ENCODE measurements around the gene ZNF669.

The ZNF669 gene

DNA sequence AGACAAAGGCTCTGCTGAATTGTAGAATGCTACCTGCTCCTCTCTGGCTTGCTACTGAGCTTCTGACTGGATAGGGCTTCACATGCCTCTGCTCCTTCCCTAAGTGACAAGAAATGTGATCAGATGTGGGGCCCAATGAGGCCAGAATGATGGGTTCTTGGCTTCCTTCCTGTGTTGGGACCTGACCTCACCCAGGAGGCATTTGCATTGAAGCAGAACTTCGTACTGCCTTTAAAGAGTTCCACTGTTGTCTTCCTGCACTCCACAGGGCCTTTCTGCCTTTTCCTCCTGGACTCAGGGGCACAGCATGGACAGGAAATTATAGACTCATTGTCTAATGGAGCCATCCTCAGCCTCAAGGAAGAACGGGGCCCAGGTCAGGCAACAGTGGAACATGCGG lies 39.9 kb downstream of the ZNF669 start:
- no peaks in the 10 kb centered on the region for H3F3A ChIP-seq (ENCODE audit: insufficient read depth, low read length)
- H3K27ac ChIP-seq (ENCODE audit: low read length): no peak overlapping the region
- H2AFZ ChIP-seq (ENCODE audit: low read length): no peak overlapping the region
- H3K9ac ChIP-seq (ENCODE audit: low read length): no peak overlapping the region
- H3K9me2 ChIP-seq (replicated peaks; ENCODE audit: insufficient read depth, low read length): no peaks in the 10 kb centered on the region
- H4K20me1 ChIP-seq (ENCODE audit: insufficient read depth, low read length): no peaks in the 10 kb centered on the region
- TF ChIP-seq, protein P1, sequence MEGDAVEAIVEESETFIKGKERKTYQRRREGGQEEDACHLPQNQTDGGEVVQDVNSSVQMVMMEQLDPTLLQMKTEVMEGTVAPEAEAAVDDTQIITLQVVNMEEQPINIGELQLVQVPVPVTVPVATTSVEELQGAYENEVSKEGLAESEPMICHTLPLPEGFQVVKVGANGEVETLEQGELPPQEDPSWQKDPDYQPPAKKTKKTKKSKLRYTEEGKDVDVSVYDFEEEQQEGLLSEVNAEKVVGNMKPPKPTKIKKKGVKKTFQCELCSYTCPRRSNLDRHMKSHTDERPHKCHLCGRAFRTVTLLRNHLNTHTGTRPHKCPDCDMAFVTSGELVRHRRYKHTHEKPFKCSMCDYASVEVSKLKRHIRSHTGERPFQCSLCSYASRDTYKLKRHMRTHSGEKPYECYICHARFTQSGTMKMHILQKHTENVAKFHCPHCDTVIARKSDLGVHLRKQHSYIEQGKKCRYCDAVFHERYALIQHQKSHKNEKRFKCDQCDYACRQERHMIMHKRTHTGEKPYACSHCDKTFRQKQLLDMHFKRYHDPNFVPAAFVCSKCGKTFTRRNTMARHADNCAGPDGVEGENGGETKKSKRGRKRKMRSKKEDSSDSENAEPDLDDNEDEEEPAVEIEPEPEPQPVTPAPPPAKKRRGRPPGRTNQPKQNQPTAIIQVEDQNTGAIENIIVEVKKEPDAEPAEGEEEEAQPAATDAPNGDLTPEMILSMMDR (IDR thresholded peaks at IDR 0.05; ENCODE audit: low read length): no peak
- TF ChIP-seq EZH2 (optimal IDR thresholded peaks at IDR 0.05; ENCODE audit: low read depth, low read length) (no peak), EZH2phosphoT487 (IDR thresholded peaks at IDR 0.05; ENCODE audit: low read length) (no peak)
- H3K4me2 ChIP-seq (ENCODE audit: low read depth, low read length): no peak overlapping the region
- no peak for DNase-seq
- H3K4me1 ChIP-seq (ENCODE audit: low read length): no peaks in the 10 kb centered on the region
- no peaks in the 10 kb centered on the region for H3K27me3 ChIP-seq (replicated peaks; ENCODE audit: insufficient read depth, low read length)
- H3K4me3 ChIP-seq (ENCODE audit: low read length): no peak overlapping the region
- peaks cover 39% of the 10 kb centered on the region for H3K79me2 ChIP-seq (ENCODE audit: low read length)
- no peaks in the 10 kb centered on the region for H3K36me3 ChIP-seq (replicated peaks; ENCODE audit: insufficient read depth, low read length)
- H3K9me3 ChIP-seq (replicated peaks; ENCODE audit: insufficient read depth, low read length): no peaks in the 10 kb centered on the region

DNA sequence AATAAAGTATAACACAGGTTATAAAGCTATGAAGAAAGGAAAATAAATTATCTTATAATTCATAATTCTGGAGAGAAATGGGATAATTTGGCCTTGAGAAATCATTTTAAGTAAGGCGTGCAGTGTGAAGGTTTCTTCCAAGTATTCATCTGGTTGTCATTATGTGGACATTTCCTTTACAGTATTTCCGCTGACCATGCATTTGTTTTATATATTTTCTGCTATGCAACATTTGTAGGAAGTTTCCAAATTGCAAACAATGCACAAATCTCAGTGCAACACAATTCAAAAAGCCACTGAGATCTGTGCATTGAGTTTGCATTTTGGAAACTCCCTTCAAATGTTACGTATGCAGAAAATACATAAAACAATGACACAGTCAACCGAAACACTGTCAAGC lies 43.4 kb downstream of the ZNF669 start:
- Histone ChIP-seq H3K79me2 (ENCODE audit: low read length) (peaks cover 36% of the 10 kb centered on the region), H3F3A (ENCODE audit: insufficient read depth, low read length) (no peaks in the 10 kb centered on the region), H3K4me3 (ENCODE audit: low read length) (no peak overlapping the region), H3K9me2 (replicated peaks; ENCODE audit: insufficient read depth, low read length) (no peaks in the 10 kb centered on the region), H3K4me1 (ENCODE audit: low read length) (no peaks in the 10 kb centered on the region), H2AFZ (ENCODE audit: low read length) (no peak overlapping the region), H3K27ac (ENCODE audit: low read length) (no peak overlapping the region), H3K9ac (ENCODE audit: low read length) (no peak overlapping the region), H3K27me3 (replicated peaks; ENCODE audit: insufficient read depth, low read length) (no peaks in the 10 kb centered on the region), H3K9me3 (replicated peaks; ENCODE audit: insufficient read depth, low read length) (no peaks in the 10 kb centered on the region), H3K36me3 (replicated peaks; ENCODE audit: insufficient read depth, low read length) (no peaks in the 10 kb centered on the region), H4K20me1 (ENCODE audit: insufficient read depth, low read length) (no peaks in the 10 kb centered on the region), H3K4me2 (ENCODE audit: low read depth, low read length) (no peak overlapping the region)
- TF ChIP-seq EZH2 (optimal IDR thresholded peaks at IDR 0.05; ENCODE audit: low read depth, low read length): no peak
- TF ChIP-seq EZH2phosphoT487 (IDR thresholded peaks at IDR 0.05; ENCODE audit: low read length): no peak
- TF ChIP-seq, protein P1 (IDR thresholded peaks at IDR 0.05; ENCODE audit: low read length): no peak
- DNase-seq: no peak

DNA sequence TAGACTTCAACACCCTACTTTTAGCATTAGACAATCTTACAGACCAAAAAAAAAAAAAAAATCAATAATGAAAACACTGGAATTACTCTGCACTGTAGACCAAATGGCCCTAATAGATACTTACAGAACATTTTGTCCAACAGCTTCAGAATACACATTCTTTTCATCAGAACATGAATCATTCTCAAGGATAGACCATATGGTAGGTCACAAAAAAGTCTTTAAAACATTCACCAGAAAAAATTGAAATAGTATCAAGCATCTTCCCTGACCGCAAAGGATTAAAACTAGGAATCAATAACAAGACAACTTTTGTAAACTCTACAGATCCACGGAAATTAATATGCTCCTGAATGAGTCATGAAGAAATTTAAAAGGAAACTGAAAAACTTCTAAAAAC lies 48.1 kb downstream of the ZNF669 start:
- Histone ChIP-seq H3K27ac (ENCODE audit: low read length) (no peak overlapping the region), H3K4me2 (ENCODE audit: low read depth, low read length) (no peak overlapping the region), H3K79me2 (ENCODE audit: low read length) (peaks cover 33% of the 10 kb centered on the region), H2AFZ (ENCODE audit: low read length) (no peak overlapping the region), H3K9ac (ENCODE audit: low read length) (no peak overlapping the region), H4K20me1 (ENCODE audit: insufficient read depth, low read length) (no peaks in the 10 kb centered on the region), H3K27me3 (replicated peaks; ENCODE audit: insufficient read depth, low read length) (no peaks in the 10 kb centered on the region), H3F3A (ENCODE audit: insufficient read depth, low read length) (no peaks in the 10 kb centered on the region), H3K4me1 (ENCODE audit: low read length) (no peaks in the 10 kb centered on the region), H3K36me3 (replicated peaks; ENCODE audit: insufficient read depth, low read length) (no peaks in the 10 kb centered on the region), H3K9me3 (replicated peaks; ENCODE audit: insufficient read depth, low read length) (no peaks in the 10 kb centered on the region), H3K4me3 (ENCODE audit: low read length) (no peak overlapping the region), H3K9me2 (replicated peaks; ENCODE audit: insufficient read depth, low read length) (no peaks in the 10 kb centered on the region)
- DNase-seq: no peak
- TF ChIP-seq EZH2phosphoT487 (IDR thresholded peaks at IDR 0.05; ENCODE audit: low read length) (no peak), EZH2 (optimal IDR thresholded peaks at IDR 0.05; ENCODE audit: low read depth, low read length) (no peak)
- TF ChIP-seq, protein P1 (IDR thresholded peaks at IDR 0.05; ENCODE audit: low read length): no peak
